NCI-H345 treated with DMSO at 0.1 percent for 48 hours (cell line): Measurements from ENCODE around the gene HIVEP1.

Experiments
- DNase-seq: peaks from one replicate; lab custom pipeline; 2025; ENCODE audit not compliant: unreplicated experiment; lab: John Stamatoyannopoulos, UW

The HIVEP1 gene

DNA sequence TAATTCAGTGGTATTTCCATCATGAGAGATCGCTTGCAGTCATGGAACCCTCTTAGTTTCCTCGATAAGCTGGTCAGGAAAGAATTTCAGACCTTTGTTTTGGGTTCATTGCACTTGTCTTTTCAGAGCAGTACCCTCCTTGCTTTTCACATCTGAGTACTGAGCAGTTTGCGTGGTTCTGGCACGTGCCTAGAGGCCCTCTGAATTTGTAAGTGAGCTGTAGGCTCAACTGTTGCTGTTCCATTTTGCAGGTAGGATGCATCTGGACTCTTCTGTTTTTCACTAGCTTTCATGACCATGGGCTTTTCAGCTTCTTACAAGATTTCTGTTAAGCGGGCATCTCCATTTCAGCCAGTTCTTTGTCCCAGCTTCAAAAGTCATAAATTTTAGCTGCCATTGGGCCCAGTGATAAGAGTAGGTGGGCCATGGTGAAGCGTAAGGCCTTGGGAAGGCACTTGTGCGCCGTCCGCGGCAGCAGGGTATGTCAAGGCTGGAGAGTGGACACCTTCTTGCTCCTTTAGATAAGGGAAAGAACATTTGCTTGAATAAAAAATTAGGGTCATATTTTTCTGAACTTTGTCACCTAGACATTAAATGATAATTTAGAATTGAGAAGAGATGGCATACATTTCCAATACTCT lies 35.8 kb downstream of the HIVEP1 start:
- DNase-seq = no peak

- DNase-seq = no peak
Measured at GRCh38 chr6:12048609-12049008, 36.5 kb downstream of the HIVEP1 start.

GRCh38 chr6:12049165-12049564 lies 37.1 kb downstream of the HIVEP1 start:
- DNase-seq = no peak

DNA sequence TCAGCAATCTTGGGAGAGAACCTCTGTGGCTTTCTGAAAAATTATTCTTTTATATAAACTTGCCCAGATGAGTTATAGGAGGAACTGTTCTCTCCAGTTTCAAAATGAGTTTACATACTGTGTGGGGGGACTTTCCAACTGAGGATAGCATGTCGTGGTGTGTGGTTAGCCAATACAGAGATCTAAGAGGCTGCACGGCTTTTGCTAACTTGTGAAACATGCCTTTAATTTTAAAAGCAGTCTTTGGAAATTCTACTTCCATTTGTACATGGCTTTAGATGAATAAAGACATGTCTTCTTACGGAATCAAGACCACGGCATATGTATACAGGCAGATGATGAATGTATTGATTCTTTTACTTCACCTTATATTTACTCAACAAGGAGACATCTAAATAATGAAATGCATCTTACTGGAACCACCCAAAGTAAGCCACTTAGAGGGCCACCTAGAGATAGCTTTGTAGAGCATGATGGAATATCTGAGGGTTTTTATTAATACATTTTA lies 39.8 kb downstream of the HIVEP1 start:
- no peak for DNase-seq

DNA sequence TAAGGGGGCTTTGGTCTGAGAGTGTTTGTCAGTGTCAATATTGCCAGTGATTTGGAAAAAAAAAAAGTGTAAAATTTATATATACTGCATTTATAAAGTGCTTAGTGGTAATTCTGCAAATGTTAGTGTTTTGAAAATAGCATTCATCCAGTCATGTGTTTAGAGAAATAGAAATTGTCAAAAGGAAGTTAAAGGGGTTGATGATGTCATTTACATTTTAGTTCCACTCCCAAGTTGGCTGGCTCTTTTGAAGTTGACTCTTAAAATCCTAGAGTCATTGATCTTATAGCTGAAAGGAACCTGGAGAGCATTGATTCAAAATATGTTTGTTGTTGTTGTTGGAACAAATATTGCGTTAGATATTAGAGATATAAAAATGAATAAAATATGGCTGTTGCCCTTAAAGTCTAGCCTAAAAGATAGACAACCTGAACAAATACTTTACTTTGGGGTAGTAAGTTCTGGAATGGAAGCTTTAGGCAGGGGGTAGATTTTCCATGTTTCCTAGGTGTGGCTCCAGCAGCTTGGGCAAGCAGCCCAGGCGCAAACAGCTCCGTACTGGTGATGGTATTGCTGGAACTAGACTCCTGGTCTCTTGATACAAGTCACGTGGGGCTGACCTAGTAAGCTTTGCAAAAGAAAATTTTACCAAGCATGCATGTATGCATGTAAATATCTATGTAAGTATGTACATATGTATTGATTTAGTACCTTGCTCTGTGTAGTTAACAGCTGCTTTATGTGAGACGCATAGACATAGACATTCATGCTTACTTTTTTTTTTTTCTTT lies 46.3 kb downstream of the HIVEP1 start:
- no peak for DNase-seq

- DNase-seq = no peak
Measured at GRCh38 chr6:12060780-12061609, 48.9 kb downstream of the HIVEP1 start.

GRCh38 chr6:12062605-12063004 lies 50.5 kb downstream of the HIVEP1 start:
- no peak for DNase-seq

DNA sequence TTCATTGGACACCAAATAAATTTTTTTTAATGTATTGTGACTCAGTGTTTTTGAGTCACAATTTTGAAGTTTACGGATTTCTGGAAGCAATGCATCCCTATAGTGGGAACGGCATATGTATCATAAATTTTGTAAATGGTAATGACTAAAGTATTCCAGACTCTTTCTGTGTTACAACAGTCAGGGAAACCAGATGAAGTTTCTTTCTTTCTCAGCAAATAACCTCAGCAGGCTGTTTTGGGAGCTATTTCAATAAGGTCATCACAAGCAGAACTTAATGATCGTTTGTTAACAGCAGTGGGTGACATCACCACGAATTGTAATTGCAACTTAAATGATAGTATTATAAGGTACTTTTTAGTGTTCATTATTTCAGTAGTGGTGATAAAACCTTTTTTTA lies 52.0 kb downstream of the HIVEP1 start:
- no peak for DNase-seq

DNA sequence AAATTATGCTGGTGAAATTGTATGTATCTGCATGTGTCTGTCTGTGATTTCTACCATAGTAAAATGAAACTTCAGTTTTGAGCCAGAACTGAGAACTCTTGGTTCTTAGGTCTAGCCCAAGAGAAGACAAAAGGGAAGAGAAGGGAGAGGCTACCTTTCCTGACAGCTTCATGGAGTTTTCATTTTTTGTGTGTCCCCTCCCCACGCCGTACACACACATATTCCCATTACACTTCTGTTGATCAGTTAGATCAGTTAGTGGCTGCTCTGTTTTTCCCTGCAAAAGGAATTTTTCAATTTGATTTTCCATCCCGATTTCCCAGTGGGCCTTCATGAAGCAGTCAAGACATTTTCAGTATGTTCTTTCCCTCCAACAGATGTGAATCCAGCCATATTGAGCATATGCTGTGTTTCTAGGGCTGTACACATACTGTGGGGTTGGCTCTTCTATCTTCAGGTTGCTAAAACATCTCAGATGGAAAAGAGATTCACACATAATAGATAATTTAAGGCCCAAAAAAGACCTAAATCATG lies 52.5 kb downstream of the HIVEP1 start:
- no peak for DNase-seq

DNA sequence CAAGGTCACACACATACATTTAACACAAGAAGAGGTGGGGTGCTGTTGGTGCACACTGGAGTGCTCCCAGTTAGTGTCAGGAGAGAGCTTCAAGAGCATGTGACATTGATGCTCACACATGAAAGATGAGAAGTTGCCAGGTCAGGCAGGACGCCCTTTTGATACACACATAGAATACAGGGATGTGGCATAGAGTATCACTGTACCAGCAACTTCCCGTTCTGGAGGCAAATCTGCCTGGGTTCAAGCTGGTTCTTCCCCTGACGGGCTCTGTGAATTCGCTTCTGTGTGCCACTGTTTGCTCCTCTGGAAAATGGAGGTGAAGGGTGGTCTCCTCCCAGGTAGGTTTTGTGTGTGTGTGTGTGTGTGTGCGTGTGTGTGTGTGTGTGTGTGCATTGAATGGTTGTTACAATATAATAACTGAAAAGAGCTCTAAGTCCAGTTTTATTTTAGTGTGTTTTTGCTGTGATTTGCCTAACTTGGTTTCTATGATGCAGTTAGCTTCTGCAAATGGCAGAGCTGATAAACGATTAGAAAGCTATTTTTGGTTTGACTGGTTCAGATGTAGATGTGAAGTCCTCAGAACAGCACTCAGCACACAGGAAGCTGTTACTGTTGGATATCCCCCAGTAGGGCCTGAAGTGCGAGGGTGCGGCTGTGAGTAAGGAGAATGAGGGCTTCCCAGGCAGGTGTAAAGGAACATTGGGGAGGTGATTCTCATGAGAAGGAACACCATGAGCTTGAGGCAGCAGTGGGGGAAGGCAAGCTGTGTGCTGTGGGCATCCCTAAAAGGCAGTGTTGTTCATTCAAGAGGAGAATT lies 53.4 kb downstream of the HIVEP1 start:
- no peak for DNase-seq

DNA sequence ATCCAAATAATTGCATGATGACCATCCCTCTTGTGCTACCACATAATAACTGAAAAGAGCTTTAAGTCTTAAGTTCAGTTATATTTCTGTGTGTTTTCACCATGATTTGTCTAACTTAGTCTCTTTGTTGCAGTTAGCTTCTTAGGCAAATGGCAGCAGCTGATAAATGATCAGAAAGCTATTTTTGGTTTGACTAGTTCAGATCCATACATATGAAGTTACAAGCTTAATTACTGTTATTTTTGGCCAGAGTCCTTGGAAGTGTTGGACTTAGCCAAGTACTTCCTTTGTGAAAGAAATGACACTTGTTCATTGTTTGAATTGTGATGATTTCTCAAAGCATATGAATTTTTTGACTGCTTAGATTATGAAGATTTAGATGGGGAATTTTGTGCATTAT lies 54.2 kb downstream of the HIVEP1 start:
- no peak for DNase-seq

GRCh38 chr6:12068899-12069557 lies 56.9 kb downstream of the HIVEP1 start:
- no peak for DNase-seq

GRCh38 chr6:12069891-12070529 lies 57.9 kb downstream of the HIVEP1 start:
- no peak for DNase-seq

DNA sequence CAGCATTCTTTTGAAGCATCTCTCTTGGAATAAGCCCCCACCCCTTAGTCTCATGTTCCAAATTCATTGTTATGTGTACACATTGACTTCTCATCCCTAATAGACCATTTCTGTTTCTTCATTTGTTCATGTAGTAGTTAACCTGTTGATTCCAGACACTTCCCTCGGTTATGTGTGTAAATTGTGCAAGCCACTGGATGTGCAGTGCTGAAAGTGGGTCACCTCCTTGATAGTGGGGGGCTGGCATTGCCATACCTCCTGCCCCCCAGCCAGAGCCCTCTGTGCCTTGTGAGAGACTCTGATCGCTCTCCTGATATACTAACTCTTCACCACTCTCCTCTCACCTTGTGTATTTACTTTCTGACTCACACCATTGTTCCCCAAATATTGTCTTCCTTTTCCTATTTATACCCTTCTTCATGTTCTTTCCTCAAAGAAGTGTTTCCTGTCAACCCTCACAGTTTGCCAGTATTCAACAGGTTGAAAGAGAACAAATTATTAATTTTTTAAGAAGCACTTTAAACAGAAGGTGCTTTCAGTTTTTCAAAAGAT lies 59.0 kb downstream of the HIVEP1 start:
- no peak for DNase-seq

DNA sequence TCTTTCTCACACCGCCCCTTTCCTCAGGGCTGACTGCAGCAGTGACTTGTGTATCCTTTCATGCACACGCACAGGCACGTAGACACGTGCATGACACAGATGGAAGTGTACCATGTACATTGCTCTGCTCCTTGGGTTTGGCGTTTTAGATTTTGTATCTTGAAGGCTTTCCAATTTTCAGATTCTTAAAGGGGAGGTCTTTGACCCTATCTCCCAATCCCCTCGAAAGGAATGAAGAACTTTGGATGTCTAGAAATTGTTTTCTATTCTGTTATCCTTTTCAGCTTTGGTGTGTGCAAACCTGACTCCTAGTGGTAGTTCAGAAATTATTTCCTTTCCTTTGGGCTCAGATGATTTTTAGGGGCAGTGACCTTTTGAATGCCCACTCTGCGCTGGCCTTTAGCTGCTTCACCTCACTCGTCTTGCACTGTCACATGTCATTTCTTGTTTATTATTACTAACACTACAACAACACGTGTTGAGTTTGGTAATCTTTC lies 63.0 kb downstream of the HIVEP1 start:
- no peak for DNase-seq

DNA sequence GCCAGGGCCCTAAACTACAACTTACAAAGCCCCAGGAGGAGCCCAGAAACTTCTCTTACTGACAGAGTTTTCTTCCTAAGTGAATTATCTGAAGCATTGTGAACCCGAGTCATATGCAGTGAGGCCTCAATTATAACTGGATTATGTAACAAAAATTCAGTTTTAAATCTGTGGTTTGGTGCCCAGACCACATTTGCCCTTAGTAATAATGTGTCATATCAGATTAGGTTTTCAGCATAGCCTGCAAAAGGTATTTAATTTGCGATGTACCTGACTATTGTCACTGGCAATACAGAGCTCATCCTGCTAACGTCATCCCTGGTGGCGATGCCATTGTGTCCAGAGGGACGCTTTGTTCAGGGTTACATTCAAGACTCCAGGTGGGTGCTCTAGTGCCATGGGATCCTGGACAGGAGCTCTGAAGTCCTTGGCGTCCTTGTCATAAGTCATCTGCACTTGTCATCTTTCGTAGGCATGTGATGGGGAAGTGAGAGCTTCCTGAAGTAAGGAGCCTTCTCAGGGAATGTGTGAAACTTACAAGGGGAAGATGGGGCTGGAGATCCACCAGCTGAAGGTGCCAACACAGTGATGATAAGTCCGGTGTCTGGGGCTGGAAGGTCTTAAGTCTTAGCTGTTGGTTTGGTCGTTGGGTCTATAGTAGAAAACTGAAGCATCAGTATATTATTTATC lies 65.1 kb downstream of the HIVEP1 start:
- no peak for DNase-seq

DNA sequence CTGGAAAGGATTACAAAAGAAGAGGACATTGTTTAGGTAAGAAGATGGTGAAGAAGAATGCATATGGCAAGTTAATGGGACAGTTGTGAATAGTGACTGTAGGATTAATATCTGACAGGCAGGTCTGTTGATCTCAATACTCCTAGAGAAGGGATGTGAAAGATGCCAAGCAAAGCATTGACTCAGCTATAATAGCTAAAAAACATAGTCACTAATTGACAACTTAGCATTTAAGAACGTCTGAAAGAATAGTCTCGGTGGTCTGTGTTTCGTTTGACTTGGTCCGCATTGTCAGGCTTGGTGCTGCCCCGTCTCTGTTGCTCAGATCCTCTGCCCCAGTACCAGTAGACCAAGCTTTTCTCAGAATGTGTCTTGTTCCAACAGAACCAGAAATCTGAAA lies 65.9 kb downstream of the HIVEP1 start:
- no peak for DNase-seq

GRCh38 chr6:12081771-12082170 lies 69.7 kb downstream of the HIVEP1 start:
- no peak for DNase-seq
